Measurements from ENCODE around the gene GABRA5. TPM values are rescaled to one million over a fixed set of nuclear protein-coding genes. Genes with fewer than 3 reads are reported as not detected.

GABRA5 gene
- total and polyA plus RNA-seq, 2 of the 13 experiments (the other 11 are each of a cell fraction or from before 2014, with no cell fraction given) = not detected

DNA sequence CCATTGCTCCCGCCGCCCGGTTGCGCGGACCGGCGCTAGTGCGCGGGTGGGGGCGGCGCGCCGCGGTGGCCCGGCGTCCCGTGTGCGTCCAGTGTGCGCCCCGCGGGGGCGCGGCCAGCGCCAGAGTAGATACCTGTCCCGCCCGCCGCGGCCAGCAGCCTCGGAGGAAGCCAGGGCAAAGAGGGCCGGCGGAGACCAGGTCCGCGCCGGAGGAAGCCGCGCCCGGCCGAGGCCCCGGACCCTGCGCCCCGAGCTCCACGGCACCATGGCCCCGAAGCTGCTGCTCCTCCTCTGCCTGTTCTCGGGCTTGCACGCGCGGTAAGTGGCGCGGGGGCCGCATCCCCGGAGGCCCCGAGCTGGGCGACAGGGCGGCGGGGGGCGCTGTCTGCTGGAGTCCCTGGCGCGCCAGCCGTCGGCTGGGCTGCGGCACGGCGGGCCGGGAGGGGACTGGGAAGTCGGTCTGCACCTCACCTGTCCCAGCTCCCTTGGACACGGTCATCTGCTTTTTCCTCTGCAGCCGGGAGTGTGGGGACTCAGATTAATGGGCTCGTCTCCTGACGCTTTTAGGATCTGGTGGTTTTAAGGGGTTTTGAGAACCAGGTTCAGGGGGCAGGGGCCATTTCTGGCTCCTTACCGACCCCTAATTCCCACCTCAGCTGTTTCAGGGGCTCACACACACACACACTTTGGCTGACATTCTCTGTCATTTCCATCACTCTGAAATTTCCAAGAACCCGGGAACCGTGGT is 104.6 kb downstream of the GABRA5 start:
- no peaks in the 10 kb centered on the region for H3K79me2 ChIP-seq (ENCODE audit: insufficient read depth, low read length)
- H3K9me3 ChIP-seq (ENCODE audit: low read length) = no peaks in the 10 kb centered on the region
- H3K27me3 ChIP-seq (ENCODE audit: control insufficient read depth in 1 of 2, insufficient read depth in 2 of 2, low read length in 2 of 2) = no peaks in the 10 kb centered on the region; a peak in 1 of 5 replicates
- no peak overlapping the region for H2AFZ ChIP-seq (ENCODE audit: low read length)
- no peak overlapping the region for H3K27ac ChIP-seq (ENCODE audit: extremely low read length, insufficient read depth, low read length)
- FAIRE-seq (no peak), DNase-seq (ENCODE audit: low spot score) (no peak), ATAC-seq (no peak)
- H3K4me2 ChIP-seq (ENCODE audit: low read depth, low read length) = no peak overlapping the region
- no peaks in the 10 kb centered on the region for H4K20me1 ChIP-seq (ENCODE audit: insufficient read depth, low read length)
- H3K9ac ChIP-seq (ENCODE audit: insufficient read depth, low read depth, low read length) = no peak overlapping the region
- 78% methylated on average over 24 of the region's 72 CpGs for WGBS (ENCODE audit: low lambda C conversion rate)
- intact Hi-C loops (cut with micrococcal nuclease; ENCODE audit: unreplicated experiment) = no loop called here
- in situ Hi-C loops (cut with HindIII; ENCODE audit: extremely low pct_ligation_motif_present, low pct_unique_long_range_greater_than_20kb) = no loop called here
- no peak for TF ChIP-seq NFATC3 (CRISPR knock-in tag; IDR thresholded peaks at IDR 0.05)
- TF ChIP-seq SOX13 (IDR thresholded peaks at IDR 0.05) = no peak
- TF ChIP-seq SOX13 (CRISPR knock-in tag; conservative IDR thresholded peaks at IDR 0.05 in 1 of 2, IDR thresholded peaks at IDR 0.05 in 1 of 2) = no peak
- no peak for TF ChIP-seq ZNF629 (CRISPR knock-in tag; conservative IDR thresholded peaks at IDR 0.05)
- TF ChIP-seq SIN3B (IDR thresholded peaks at IDR 0.05; ENCODE audit: low read length) = no peak
- no peak for TF ChIP-seq ZNF672 (CRISPR knock-in tag; IDR thresholded peaks at IDR 0.05)
- TF ChIP-seq ZSCAN31 (CRISPR knock-in tag; IDR thresholded peaks at IDR 0.05; ENCODE audit: low read depth) = no peak
- no peak overlapping the region for H3K4me3 ChIP-seq (replicated peaks in 1 of 3; ENCODE audit: insufficient read depth in 1 of 3, low read depth in 2 of 3, low read length in 3 of 3)
- ChIA-PET CTCF (ENCODE audit: low intra/inter-chr PET ratio, low total read pairs) (no interaction called here), POLR2A (no interaction called here)
- no peaks in the 10 kb centered on the region for H3K4me1 ChIP-seq (ENCODE audit: insufficient read depth, low read length)
- BruUV-seq (replicated peaks) = no TSS peak
- no peaks in the 10 kb centered on the region for H3K36me3 ChIP-seq (replicated peaks in 1 of 2; ENCODE audit: control insufficient read depth in 1 of 2, insufficient read depth in 2 of 2, low read length in 2 of 2)

DNA sequence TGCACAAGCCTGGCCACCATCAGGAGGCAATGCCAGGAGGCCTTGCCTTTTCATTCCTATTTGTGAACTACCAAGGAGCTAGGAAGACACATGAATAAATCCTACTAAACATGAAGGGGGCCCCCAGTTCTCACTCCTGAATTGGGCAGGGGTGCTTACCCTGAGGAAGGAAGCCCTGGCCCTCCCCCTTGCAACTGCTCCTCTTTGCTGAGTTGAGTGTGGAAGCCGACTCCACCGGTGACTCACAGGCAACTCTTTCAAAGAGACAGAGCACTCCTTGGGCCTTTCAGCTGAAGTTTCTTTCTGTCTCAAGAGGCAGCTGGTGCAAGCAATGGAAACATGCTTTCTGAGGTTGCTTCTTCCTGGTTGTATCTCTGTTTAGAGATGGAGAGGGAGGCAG is 105.8 kb downstream of the GABRA5 start:
- DNase-seq (ENCODE audit: low spot score) (no peak), ATAC-seq (no peak), FAIRE-seq (no peak)
- H3K9ac ChIP-seq (ENCODE audit: insufficient read depth, low read depth, low read length) = no peak overlapping the region
- H3K4me2 ChIP-seq (ENCODE audit: low read depth, low read length) = no peak overlapping the region
- intact Hi-C loops (cut with micrococcal nuclease; ENCODE audit: unreplicated experiment) (no loop called here), in situ Hi-C loops (cut with HindIII; ENCODE audit: extremely low pct_ligation_motif_present, low pct_unique_long_range_greater_than_20kb) (no loop called here)
- H3K36me3 ChIP-seq (replicated peaks in 1 of 2; ENCODE audit: control insufficient read depth in 1 of 2, insufficient read depth in 2 of 2, low read length in 2 of 2) = no peaks in the 10 kb centered on the region
- 77% methylated on average over 2 of the region's 2 CpGs for WGBS (ENCODE audit: low lambda C conversion rate)
- no TSS peak for BruUV-seq (replicated peaks)
- no peaks in the 10 kb centered on the region for H3K4me1 ChIP-seq (ENCODE audit: insufficient read depth, low read length)
- TF ChIP-seq GTF2F1 (IDR thresholded peaks at IDR 0.05; ENCODE audit: low read length) (no peak), ZFP37 (CRISPR knock-in tag; IDR thresholded peaks at IDR 0.05; ENCODE audit: borderline replicate concordance) (no peak)
- POLR2A ChIA-PET = no interaction called here
- CTCF ChIA-PET (ENCODE audit: low intra/inter-chr PET ratio, low total read pairs) = no interaction called here
- H2AFZ ChIP-seq (ENCODE audit: low read length) = no peak overlapping the region
- H3K79me2 ChIP-seq (ENCODE audit: insufficient read depth, low read length) = no peaks in the 10 kb centered on the region
- no peaks in the 10 kb centered on the region for H3K9me3 ChIP-seq (ENCODE audit: low read length)
- H3K27me3 ChIP-seq (ENCODE audit: control insufficient read depth in 1 of 2, insufficient read depth in 2 of 2, low read length in 2 of 2) = no peaks in the 10 kb centered on the region; a peak in 1 of 5 replicates
- no peak overlapping the region for H3K4me3 ChIP-seq (replicated peaks in 1 of 3; ENCODE audit: insufficient read depth in 1 of 3, low read depth in 2 of 3, low read length in 3 of 3)
- H4K20me1 ChIP-seq (ENCODE audit: insufficient read depth, low read length) = no peaks in the 10 kb centered on the region
- no peak overlapping the region for H3K27ac ChIP-seq (ENCODE audit: extremely low read length, insufficient read depth, low read length)

All from HepG2 (cell line).